Nephron progenitor cell (in vitro differentiated cells): Measurements from ENCODE around the gene NPFFR2.

ENCODE experiments used
- DNase-seq: peaks from one replicate; pipeline ENCODE4 v3.0.0; 2021
- H3K27ac Mint-ChIP-seq: 2 replicates; pipeline ENCODE4 v1.8.0; 2021; ENCODE audit warnings: mild to moderate bottlenecking, moderate library complexity, mixed read lengths
- H3K27me3 Mint-ChIP-seq: 2 replicates; pipeline ENCODE4 v1.8.0; 2021; ENCODE audit warnings: mild to moderate bottlenecking, low read depth, mixed read lengths; ENCODE audit not compliant: poor library complexity
- H3K36me3 Mint-ChIP-seq: 2 replicates; pipeline ENCODE4 v1.8.0; 2021; ENCODE audit warnings: low read depth, mixed read lengths
- H3K4me1 Mint-ChIP-seq: 2 replicates; pipeline ENCODE4 v1.8.0; 2021; ENCODE audit warnings: mixed read lengths
- H3K4me3 Mint-ChIP-seq: 2 replicates; pipeline ENCODE4 v1.8.0; 2021; ENCODE audit warnings: mild to moderate bottlenecking, moderate library complexity, mixed read lengths
- H3K9me3 Mint-ChIP-seq: 2 replicates; pipeline ENCODE4 v1.8.0; 2021; ENCODE audit warnings: mild to moderate bottlenecking, moderate library complexity, mixed read lengths
- CTCF ChIP-seq: fragments of 200-600 bp; sonication (generic); IDR thresholded peaks from 2 replicates; pipeline ENCODE4 v1.5.0; 2021; ENCODE audit warnings: antibody characterized with exemption

Gene NPFFR2

GRCh38 chr4:72011906-72012305 is 19.9 kb upstream of the NPFFR2 start:
- Mint-ChIP-seq H3K36me3 (no peaks in the 10 kb centered on the region), H3K4me3 (no peak overlapping the region), H3K4me1 (peaks cover 6% of the 10 kb centered on the region), H3K27me3 (no peaks in the 10 kb centered on the region), H3K9me3 (no peaks in the 10 kb centered on the region), H3K27ac (no peak overlapping the region)
- no peak for DNase-seq
- no peak for TF ChIP-seq CTCF

GRCh38 chr4:72016011-72016410 is 15.8 kb upstream of the NPFFR2 start:
- TF ChIP-seq CTCF = no peak
- DNase-seq = no peak
- peaks cover 6% of the 10 kb centered on the region for H3K4me1 Mint-ChIP-seq
- H3K27me3 Mint-ChIP-seq = no peaks in the 10 kb centered on the region
- H3K9me3 Mint-ChIP-seq = no peaks in the 10 kb centered on the region
- H3K27ac Mint-ChIP-seq = no peak overlapping the region
- H3K36me3 Mint-ChIP-seq = no peaks in the 10 kb centered on the region
- no peak overlapping the region for H3K4me3 Mint-ChIP-seq

GRCh38 chr4:72019688-72020087 is 12.1 kb upstream of the NPFFR2 start:
- Mint-ChIP-seq H3K4me3 (no peak overlapping the region), H3K27me3 (peaks cover 3% of the 10 kb centered on the region), H3K4me1 (peaks cover 1% of the 10 kb centered on the region), H3K27ac (no peak overlapping the region), H3K9me3 (no peaks in the 10 kb centered on the region), H3K36me3 (no peaks in the 10 kb centered on the region)
- no peak for DNase-seq
- TF ChIP-seq CTCF = no peak

GRCh38 chr4:72022553-72022952 is 9.2 kb upstream of the NPFFR2 start:
- H3K4me3 Mint-ChIP-seq = no peak overlapping the region

GRCh38 chr4:72055566-72055965 is 23.8 kb downstream of the NPFFR2 start:
- DNase-seq = no peak
- no peak for TF ChIP-seq CTCF
- Mint-ChIP-seq H3K27ac (no peak overlapping the region), H3K27me3 (peaks cover 12% of the 10 kb centered on the region), H3K36me3 (no peaks in the 10 kb centered on the region), H3K9me3 (no peaks in the 10 kb centered on the region), H3K4me3 (no peak overlapping the region), H3K4me1 (no peaks in the 10 kb centered on the region)

More at GRCh38 chr4:72022553-72022952, 9.2 kb upstream of the NPFFR2 start:
- H3K9me3 Mint-ChIP-seq = no peaks in the 10 kb centered on the region
- H3K27me3 Mint-ChIP-seq = peaks cover 3% of the 10 kb centered on the region
- no peak for DNase-seq
- no peak for TF ChIP-seq CTCF
- no peaks in the 10 kb centered on the region for H3K36me3 Mint-ChIP-seq
- no peaks in the 10 kb centered on the region for H3K4me1 Mint-ChIP-seq
- H3K27ac Mint-ChIP-seq = no peak overlapping the region

GRCh38 chr4:72063726-72064125 is 31.9 kb downstream of the NPFFR2 start:
- Mint-ChIP-seq H3K4me1 (no peaks in the 10 kb centered on the region), H3K36me3 (no peaks in the 10 kb centered on the region), H3K4me3 (no peak overlapping the region), H3K27me3 (peaks cover 5% of the 10 kb centered on the region), H3K27ac (no peak overlapping the region), H3K9me3 (no peaks in the 10 kb centered on the region)
- TF ChIP-seq CTCF = no peak
- DNase-seq = no peak
